Activated CD8-positive, alpha-beta memory T cell treated with anti-CD3 and anti-CD28 coated beads for 1 hour (primary cell): ENCODE measurements around the gene HOXA6.
A peak's percentile ranks its signal among the peaks of the same experiment; 100 is the strongest.

Experiments used
- DNase-seq, 2 donors: peaks; one replicate each; pipeline ENCODE4 v3.0.0-alpha.2; 2020; ENCODE audit warnings: low read depth in 1 of 2; ENCODE audit errors: extremely low read depth in 1 of 2

Gene HOXA6

DNA sequence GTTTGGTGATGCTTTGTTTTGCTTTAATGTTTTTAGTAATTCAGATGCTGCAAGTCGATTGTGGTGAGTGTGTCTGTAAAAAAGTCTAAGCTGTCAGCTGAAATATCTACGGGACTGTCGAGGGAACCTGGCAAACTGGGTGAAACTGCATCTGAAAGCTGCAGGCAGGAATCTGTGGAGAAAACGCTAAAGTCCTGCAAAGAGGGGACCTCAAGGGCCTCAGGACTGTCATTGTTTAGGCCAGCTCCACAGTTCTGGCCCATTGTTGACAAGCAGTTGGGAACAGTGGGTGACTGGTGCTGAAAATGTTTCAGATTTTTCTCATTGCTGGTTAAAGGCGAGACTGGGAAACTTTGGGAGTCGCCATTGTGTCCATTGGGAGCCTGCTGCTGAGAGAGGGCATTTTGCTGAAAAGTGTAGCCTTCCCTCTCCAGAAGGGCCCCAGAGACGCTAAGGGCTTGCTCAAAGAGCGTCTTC, 46.8 kb downstream of the HOXA6 start:
- no peak for DNase-seq

DNA sequence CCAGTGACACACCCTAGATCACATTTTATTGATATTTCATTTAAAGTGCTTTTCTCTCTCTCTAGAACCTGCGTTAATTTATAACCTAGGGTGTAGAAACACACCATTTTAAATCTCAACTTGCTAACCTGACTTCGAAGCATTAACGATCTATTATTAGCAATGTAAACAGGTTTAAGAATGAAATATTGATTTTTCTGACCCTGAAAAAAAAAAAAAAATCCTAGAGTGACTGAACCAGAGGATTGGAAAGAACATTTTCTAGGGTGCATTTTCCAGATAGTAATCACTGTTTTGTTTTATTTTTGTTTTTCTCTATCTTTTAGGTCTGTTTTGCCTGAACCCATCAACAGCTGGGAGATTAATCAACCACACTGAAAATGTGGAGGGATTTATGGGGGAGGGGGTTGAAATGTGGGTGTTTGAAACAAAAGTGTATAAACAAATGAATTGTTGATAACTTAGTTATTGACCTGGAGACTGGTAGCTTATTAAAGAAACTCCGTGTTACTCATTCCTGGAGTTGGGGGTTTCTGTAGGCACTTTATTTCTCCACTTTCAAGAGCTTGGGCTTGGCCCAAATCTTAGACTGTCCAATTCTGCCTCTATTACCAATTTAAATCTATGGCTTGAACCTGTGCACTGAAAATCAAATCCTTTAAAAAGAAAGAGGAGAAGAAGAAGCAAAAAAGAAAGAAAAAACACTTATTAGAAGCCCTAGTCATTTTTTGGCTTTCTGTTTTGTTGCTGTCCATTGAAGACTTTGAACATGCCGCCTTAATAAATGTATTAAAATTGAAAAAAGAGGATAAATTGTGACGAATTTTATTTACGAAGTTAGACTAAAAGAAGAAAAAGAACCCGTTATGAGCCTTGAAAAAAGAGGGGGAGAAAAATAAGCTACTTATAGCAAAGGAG, 47.9 kb downstream of the HOXA6 start:
- no peak for DNase-seq

DNA sequence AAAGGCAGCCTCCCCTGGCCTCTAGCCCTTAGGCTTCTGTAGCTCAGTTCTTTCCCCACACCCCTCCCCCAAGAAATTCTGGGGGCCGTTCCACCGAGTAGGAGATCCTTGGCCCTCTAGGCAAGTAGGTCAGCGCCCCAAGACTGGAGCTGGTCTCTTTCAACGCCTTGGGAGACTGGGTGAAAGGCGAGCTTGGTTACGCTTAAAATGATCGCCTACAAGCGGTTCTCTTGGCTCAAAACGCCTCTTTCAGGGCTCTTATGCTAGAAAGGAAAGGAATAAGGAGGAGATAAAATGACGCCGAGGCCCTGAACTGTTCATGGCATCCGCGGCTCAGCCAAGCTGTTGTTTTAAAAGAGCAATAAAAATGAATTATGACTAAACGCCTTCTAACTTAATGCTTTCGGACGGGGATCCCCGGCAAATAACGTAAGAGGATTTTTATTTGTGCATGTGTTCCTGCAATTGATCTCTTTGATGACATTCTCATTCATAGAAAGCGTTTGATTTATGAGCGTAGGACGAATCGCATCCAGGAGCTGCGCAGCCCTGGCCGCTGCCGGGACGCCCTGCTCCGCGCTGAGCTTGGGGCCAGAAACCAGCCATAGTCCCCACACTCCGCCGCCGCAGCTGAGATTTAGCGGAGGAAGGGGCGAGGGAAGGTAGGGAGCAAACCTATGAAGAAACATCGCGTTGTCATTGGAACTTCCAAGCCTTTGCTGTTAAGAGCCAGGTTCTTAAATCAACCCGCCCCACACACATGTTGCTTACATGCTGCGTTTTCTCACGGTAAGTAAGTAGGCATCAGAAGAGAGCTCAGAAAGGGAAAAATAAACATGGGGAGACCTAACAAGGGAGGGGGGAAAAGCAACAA, 48.8 kb downstream of the HOXA6 start:
- DNase-seq = no peak

DNA sequence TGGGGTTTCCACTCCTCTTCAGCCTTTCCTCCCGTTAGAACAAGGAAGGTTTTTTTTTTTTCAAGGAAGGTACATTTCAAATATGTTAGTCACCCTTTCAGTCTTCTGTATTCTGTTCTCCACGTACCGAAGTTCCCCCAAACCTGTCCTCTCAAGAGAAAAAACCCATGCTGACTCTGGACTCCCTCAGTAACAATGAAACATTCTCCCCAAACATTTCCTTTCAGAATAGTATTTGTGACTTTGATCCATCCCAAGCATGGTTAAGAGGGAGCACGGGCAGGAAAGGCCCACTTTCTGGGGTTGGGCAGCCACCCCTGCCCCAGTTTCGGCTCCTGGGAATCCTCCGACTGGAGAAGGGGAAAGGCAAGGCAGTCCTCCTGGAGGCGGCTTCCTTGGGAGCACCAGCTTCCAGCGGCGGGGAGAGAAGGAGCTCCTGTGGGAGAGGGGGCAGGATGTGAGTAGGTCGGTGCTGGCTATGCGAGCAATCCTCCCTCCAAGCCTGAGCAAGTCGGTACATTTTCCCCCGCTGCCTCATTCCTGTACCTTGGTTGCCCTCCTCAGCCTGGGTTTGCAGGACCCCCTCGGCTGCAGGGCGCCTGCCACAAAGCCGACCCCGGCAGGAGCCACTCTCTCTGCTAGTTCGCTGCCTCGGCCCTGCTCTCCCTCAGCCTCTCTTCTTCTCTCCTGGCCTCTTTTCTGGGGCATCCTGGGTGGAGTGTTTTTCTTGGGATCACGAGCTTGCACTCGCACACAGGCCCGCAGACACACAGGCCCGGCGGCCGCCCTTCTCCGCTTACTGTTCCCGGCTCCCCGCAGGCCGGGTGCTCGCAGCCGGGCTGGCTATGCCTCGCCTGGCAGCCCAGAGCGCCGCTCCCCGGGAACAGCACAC, 49.6 kb downstream of the HOXA6 start:
- no peak for DNase-seq

DNA sequence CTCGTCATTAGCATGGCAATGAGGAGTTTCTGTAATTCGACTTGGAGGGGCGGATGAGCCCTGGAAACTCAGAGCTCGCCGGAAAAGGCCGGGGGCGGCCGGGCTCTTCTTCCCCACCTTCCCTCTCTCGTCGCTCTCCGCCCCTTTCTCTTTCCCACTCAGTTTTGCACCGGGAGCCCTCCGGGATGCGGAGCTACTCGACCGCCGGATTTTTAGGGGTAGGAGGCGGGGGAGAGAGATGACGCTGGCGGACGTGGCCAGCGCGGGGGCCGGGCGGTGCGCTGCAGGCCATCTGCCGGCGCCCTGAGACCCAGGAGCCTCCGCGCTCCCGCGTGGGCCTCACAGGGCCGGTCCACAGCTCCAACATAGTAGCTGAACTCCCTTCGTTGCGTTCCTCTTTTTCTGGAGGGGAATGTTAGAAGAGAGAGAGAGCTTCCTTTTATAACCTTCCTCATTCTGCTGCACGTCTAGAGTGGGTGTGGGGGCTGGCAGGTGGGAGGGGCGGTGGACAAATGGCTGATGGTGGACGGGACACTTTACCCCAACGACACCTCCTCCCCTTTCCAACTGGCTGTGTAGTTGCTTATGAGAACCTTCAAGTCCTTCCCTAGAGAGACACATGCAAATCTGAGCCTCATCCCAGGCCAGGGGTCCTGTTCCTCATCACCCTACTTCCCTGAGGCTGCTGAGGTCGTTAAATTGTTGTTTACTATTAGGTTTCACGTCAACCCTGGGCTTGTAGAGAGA, 50.6 kb downstream of the HOXA6 start:
- no peak for DNase-seq

DNA sequence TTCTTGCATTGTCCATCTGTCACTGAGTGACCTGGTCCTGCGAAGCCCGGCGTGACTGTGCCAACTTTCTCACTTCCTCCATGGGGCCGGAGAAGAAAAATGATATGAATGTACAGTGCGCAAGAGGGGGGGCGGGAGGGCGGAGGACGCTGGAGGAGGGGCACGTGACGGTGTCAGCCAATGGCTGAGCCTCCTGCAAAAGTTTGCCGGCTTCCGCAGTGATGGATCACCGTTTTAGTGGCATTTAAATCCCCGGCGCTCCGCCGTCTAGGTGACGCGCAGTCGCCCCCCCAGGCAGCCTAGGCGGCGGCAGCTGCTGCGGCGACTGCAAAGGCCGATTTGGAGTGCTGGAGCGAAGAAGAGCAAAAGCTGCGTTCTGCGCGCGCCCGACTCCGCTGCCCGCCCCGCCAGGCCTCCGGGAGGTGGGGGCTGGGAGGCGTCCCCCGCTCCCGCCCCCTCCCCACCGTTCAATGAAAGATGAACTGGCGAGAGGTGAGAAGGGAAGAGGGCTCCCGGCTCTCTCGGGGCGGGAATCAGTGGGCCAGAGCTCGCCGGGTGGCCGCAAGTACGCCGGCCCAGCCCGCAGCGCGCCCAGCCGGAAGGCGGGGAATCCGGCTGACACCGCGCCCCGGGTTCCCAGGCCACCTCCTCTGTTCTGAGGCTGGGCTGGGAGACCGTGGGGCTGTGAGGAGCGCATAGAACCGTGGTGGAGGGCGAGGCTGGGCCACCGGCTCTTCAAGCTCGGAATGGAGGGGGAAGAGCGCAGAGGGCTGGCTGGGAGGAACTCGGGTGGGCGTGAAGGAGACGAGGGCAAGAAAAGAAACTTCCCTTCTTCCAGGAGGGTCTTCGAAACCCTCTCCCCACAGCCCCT, 51.4 kb downstream of the HOXA6 start, which contains the start of gene HOXA1:
Gene HOXA1, minus strand, starts transcription at position 104 of the 871 bp plus-strand sequence. Its CDS starts 88 bp downstream, at position 16.
- peak; percentile 44 to 54 for DNase-seq
